GM19193 (cell line): ENCODE measurements around the gene ZNF699.

Experiments
- POLR2A ChIP-seq: IDR thresholded peaks from 4 replicates; pipeline ENCODE4 v1.6.1; 2011; ENCODE audit not compliant: insufficient read depth, insufficient read length; ENCODE audit errors: extremely low read depth

The ZNF699 gene

DNA sequence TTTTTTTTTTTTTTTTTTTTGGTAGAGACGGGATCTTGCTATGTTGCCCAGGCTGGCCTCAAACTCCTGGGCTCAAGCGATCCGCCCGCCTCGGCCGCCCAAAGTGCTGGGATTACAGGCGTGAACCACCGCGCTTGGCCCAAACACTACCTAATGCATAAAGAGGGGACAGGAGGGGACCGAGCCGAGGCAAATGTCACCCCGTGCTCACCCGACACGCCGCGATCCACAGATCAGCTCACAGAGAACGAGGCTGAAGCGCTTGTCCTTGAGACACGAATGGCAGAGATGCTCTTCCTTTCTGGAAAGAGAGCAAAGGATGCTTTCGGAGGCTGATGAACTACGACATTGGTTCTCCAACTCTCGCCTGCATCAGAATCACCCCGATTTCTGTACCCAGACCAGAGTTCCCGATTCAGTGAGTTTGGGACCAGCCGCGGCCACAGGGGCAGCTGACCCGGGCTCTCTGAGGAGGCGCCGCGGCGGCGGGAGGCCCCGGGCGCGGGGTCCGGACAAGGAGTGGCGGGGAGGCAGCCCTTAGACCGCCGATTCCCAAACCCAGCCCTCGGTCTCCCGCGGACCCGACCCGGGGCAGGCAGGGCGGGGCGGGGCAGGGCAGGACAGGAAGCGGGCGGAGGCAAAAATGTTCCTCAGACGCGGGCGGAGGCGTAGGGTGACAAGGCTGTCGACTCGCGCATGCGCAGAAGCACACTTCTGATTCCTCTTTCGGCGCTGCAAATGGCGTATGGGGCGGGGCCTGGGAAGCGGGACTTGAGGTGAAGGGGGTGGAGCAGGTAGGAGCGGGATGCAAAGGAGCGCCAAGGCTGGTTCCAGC, at the start of gene ZNF699:
TSS of gene ZNF699 (minus strand) at position 700 of the 835 bp plus-strand sequence. CDS start 4,719 bp downstream, outside the sequence.
- TF ChIP-seq POLR2A: peak; percentile 62

DNA sequence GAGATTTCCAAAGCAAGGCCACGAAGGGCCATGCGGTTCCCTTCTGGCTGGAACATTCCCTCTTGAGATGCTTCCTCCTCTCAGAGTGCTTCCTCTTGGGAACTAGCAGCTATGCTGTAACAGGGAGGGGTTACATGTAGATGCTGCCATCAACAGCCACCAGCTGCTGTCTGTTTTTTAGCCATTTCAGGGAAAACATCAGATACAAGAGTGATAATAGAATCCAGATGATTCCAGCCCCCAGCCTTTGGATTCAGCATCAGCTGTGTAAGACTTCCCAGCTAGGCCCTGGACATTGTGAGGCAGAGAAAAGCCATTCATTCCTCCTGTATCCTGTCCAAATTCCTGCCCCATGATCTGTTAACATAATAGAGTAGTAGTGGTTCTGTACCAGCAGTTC, 45.0 kb upstream of the ZNF699 start:
- no peak for TF ChIP-seq POLR2A

DNA sequence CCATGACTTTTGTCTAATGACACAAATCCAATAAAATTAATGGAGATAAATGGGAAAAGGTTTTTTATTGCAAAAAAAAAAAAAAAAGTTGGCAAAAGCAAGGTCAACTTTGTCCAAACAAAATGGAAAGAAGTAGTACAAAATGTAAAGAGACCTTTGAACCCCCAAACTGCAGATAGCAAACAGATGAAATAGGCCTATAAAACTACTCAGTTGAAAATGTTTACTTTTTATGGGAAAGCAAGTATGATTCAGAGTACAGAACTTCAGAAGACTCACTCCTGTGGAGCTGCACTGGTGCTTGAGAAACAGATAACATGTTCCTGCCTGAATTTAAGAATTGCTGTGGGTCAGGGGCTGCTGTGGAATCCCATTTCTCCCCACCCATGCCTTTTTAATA, 43.4 kb upstream of the ZNF699 start:
- no peak for TF ChIP-seq POLR2A

DNA sequence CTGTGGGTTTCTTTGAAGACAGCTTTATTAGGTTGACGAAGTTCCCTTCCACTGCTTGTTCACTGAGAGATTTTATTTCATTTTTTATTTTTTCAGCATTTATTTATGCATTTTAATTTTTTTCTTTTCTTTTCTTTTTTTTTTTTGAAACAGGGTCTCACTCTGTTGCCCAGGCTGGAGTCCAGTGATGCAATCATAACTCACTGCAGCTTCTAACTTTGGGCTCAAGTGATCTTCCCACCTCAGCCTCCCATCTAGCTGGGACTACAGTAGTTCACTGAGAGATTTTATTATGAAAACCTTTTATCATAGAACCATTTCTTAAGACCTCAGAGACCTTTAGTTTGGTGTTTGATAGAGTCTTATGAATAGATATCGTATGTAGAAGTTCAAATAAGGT, 42.9 kb upstream of the ZNF699 start:
- TF ChIP-seq POLR2A: no peak

DNA sequence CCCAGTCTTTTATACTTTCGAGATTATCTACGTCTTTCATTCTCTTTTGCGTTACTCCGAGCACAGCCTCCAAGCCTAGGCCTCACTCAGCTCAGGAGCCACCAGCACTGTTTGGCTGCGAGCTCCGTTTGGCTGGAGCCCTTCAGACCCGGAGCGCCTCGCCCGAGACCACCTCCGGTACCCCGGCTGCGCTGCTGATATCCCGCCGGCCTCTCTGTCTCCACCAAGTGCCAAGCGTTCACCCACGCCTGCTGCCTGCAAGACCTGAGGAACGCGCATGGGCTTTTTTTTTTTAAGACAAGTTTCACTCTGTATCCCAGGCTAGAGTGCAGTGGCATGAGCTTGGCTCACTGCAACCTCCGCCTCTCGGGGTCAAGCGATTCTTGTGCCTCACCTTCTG, 39.0 kb upstream of the ZNF699 start:
- no peak for TF ChIP-seq POLR2A

DNA sequence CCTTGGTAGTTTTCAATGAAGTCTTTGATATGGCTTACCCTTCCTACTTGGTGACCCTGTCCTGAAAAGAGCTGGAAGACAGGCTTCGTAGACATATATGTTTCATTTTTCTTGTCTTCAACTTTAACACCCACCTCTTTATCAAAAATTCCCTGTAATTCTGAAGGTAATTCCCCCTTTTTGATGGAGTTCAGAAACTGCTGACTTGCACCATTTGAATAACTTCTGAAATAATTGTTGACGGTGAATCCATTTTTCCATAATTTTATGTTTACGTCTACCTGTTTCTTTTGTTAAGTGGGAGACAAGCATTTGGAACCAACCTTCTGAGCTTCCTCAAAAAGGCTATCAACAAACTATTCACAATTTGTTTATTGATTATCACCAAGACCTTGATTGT, 38.6 kb upstream of the ZNF699 start:
- no peak for TF ChIP-seq POLR2A

DNA sequence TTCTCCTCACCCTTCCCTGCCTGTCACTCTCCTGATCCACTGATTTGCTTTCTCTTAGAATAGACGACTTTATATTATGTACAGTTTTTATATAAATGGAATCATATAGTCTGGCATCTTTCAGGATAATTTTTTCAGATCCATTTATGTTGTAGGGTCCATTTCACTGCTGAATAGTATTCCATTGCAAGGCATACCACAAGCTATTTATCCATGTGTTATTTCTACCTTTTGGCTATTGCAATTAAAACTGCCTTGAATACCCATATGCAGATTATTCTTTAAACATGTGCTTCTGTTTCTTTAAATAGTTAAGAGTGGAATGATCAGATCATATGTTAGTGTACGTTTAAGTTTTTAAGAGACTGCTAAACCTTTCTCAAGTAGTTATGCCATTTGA, 35.4 kb upstream of the ZNF699 start:
- TF ChIP-seq POLR2A: no peak

DNA sequence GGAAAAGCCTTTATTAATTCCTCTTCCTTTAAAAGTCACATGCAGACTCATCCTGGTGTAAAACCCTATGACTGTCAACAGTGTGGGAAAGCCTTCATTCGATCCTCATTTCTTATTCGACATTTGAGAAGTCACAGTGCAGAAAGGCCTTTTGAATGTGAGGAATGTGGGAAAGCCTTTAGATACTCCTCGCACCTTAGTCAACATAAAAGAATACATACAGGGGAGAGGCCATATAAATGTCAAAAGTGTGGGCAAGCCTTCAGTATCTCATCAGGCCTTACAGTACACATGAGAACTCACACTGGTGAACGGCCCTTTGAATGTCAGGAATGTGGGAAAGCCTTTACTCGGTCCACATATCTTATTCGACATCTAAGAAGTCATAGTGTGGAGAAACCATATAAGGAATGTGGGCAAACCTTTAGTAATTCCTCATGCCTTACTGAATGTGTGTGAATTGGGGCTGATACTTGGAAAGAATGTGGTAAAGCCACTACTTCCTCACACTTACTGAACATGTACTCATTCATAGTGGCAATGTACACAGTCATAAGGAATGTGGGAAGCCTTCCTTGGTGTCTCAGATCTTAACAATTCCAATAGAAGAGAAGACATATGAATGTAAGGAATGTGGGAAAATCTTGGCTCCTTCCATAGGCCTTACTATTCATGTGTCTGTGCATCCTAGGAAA, 33.1 kb upstream of the ZNF699 start:
- TF ChIP-seq POLR2A: no peak

DNA sequence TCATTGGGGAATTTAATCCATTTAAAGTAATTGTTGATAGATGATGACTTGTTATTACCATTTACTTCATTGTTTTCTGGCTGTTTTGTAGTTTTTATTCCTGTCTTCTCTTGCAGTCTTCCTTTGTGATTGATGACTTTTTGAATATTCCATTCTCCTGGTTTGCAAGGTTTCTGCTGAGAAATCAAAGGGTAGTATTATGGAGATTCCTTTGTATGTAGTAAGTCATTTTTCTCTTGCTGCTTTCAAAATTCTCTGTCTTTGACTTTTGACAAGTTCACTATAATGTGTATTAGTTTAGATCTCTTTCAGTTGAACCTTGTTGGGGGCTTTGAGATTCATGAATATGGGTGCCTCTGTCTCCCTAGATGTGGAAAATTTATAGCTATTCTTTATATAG, 20.4 kb upstream of the ZNF699 start:
- no peak for TF ChIP-seq POLR2A

DNA sequence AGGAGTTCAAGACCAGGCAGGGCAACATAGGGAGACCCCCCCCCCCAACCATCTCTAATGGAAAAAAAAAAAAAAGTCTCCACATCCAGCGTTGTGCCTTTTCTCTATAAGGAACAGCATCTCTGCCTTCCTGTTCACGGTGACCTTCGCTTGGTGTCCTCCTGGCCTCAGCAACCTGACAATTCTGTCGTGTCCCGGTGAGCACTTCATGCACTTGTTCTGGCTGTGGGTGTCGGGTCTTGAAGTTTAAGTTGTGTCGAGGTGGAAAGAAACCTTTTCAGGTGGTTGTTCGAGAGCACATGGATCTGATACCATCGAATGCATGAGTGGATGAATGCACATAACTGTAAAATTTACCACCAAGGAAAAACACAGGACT, 14.9 kb upstream of the ZNF699 start:
- no peak for TF ChIP-seq POLR2A

DNA sequence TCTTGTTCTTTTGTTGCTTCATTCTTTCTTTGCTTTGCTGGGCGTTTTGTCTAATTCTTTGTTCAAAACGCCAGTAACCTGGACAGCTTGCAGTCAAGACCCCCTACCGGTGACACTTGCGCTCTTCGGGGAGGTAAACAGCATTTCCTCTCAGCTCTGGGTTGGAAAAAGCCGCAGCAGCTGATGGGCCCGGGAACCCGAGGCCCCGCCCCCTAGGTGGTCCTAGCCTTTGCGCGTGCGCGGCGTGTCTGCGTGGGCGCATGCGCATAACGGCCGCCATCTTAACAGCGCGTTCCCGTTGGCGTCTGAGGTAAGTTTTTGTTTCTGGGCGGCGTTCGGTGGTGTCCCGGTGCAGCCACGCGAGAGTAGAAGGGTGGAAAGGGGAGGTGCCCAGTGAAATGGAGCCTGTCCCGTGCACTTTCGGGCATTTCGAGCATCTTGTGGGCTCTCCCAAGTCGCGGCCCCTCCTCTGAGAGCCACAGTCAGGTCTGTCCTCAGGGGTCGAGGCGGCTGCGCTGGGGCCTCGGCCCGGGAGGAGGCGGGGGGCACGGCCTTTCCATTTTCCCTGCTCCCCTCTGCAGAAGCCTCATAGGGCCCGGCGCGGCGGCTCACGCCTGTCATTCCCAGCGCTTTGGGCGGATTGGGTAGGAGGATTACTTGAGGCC, 14.4 kb upstream of the ZNF699 start, which contains the start of gene ZNF559:
TSS of gene ZNF559 (plus strand) at position 261 of the 665 bp plus-strand sequence. CDS start 14,371 bp downstream, outside the sequence.
- TF ChIP-seq POLR2A: peak; percentile 75

DNA sequence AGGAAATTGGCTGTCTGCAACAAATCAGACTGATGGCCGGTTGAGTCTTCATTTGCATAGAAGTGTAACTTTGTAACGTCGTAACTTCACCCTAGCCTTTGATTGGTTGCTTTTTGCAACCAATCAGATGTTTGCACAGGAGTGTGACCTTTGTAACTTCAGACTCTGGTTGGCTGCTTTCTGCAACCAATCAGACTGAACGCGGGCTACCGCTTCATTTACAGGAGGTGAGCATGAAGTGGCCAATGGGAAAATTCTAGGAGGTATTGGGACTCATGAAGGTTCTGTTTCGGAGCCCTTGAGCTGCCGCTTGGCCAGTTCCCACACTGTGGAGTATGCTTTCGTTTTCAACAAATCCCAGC, 13.9 kb upstream of the ZNF699 start:
- TF ChIP-seq POLR2A: no peak

DNA sequence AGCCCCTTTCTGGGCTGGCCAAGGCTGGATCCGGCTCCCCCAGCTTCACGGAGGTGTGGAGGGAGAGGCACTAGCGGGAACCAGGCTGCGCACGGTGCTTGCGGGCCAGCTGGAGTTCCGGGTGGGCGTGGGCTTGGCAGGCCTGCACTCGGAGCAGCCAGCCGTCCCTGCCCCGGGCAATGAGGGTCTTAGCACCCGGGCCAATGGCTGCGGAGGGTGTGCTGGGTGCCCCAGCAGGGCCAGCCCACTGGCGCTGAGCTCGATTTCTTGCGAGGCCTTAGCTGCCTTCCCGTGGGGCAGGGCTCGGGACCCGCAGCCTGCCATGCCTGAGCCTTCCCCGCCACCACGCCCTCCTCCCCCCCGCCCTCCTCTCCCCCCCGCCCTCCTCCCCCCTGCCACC, 11.7 kb upstream of the ZNF699 start:
- TF ChIP-seq POLR2A: no peak

DNA sequence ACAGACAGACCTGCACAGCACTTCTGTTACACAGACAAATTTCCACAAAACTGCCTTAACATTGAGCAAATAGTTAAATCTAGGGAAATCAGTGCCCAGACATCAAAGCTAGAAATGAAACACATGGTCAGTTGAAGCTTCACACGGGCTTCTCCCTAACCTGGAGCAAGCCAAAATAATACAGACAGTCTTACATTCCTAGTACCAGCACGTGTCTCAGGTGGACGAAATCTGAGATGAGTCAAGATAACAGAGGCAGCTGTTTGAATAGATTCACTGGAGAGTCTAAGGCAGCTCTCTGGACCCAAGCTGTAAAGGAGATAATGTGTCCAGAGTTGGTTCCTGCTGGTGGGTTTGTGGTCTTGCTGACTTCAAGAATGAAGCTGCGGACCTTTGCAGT, 4.1 kb upstream of the ZNF699 start:
- TF ChIP-seq POLR2A: no peak

DNA sequence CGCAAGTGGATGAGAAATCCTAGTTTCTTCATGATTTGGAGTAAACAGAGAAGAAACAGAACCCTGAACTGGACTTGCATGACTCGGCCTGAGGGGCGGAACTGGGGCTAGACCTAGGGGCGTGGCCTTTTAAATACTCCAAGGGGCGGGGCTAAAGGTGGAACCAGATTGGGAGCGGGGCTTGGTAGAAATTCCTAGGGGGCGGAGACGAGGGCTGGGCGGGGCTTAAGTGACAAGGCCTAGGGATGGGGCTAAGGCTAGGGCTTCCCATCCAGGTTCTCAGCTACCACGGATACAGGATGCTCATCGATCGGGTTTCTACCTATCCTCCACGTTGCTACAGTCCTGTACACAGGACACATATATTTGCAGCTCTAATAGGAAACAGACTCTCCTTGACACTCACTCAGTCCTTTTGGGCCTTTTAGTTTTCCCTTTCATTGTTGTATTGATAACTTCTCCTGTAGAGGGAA, 372 bp upstream of the ZNF699 start:
- no peak for TF ChIP-seq POLR2A
